H1 (cell line): ENCODE results near the gene CHST12. TPM values are rescaled to one million over a fixed set of nuclear protein-coding genes. Genes with fewer than 3 reads are reported as not detected.

Experiments
- CTCF ChIA-PET: fragments of 300-600 bp; sonication (Branson Sonifier 250); formaldehyde crosslinking; loops from one replicate; lab custom pipeline; 2021; ENCODE audit not compliant: partially characterized antibody; lab: Charles Lee
- POLR2A ChIA-PET: fragments of 300-600 bp; sonication (Branson Sonifier 250); formaldehyde crosslinking; loops from one replicate; lab custom pipeline; 2021; ENCODE audit warnings: inconsistent platforms; ENCODE audit not compliant: partially characterized antibody; lab: Charles Lee
- DNase-seq, 2 experiments: peaks; one replicate each; pipeline versions ENCODE4 v3.0.0 to v3.0.0-alpha.2; 2010 to 2022; ENCODE audit warnings: low spot score in 2 of 2, low read depth in 1 of 2, mixed read lengths in 1 of 2
- FAIRE-seq: peaks from 2 replicates; lab custom pipeline; 2011; peaks lifted over from hg19 to GRCh38; lab: Jason Lieb, UNC
- H2AFZ ChIP-seq: 2 replicates; pipeline ENCODE4 v1.8.1; 2012; ENCODE audit warnings: low read length, inconsistent platforms
- H2AK5ac ChIP-seq: 2 replicates; pipeline ENCODE4 v1.6.1; 2013; ENCODE audit warnings: low read depth, low read length
- H2BK120ac ChIP-seq: replicated peaks from 2 replicates; pipeline ENCODE3; 2013; ENCODE audit warnings: low read depth, low read length, inconsistent platforms
- H2BK12ac ChIP-seq: 2 replicates; pipeline ENCODE4 v1.6.1; 2013; ENCODE audit warnings: low read depth, low read length
- H2BK15ac ChIP-seq: 2 replicates; pipeline ENCODE4 v1.6.1; 2013; ENCODE audit warnings: low read length
- H2BK20ac ChIP-seq: 2 replicates; pipeline ENCODE4 v1.6.1; 2013; ENCODE audit warnings: low read length
- H2BK5ac ChIP-seq: 2 replicates; pipeline ENCODE4 v1.6.1; 2013; ENCODE audit warnings: low read depth, low read length
- H3K14ac ChIP-seq: 2 replicates; pipeline ENCODE4 v1.6.1; 2013; ENCODE audit warnings: inconsistent platforms; ENCODE audit not compliant: insufficient read length
- H3K18ac ChIP-seq: 2 replicates; pipeline ENCODE4 v1.6.1; 2013; ENCODE audit warnings: low read length; ENCODE audit errors: extremely low read depth
- H3K23ac ChIP-seq: 2 replicates; pipeline ENCODE4 v1.6.1; 2013; ENCODE audit warnings: inconsistent platforms; ENCODE audit not compliant: insufficient read length
- H3K23me2 ChIP-seq: 2 replicates; pipeline ENCODE4 v1.6.1; 2013; ENCODE audit warnings: low read depth, low read length
- H3K27ac ChIP-seq: 2 replicates; pipeline ENCODE4 v1.6.1; 2011; ENCODE audit warnings: low read depth, low read length, inconsistent platforms
- H3K27me3 ChIP-seq, 4 experiments: replicated peaks in 1 of 4; 1 replicate in 1 of 4; 2 replicates in 3 of 4; pipeline versions ENCODE4 v1.6.1 to v1.8.1; 2011 to 2013; ENCODE audit warnings: low read length in 3 of 4, mild to moderate bottlenecking in 3 of 4, inconsistent platforms in 2 of 4, mixed read lengths in 2 of 4, moderate library complexity in 1 of 4; ENCODE audit not compliant: control insufficient read depth in 3 of 4, insufficient read depth in 3 of 4; ENCODE audit errors: extremely low read depth in 1 of 4
- H3K36me3 ChIP-seq, 4 experiments: 2 replicates each; pipeline versions ENCODE4 v1.6.1 to v1.8.1; 2011 to 2013; ENCODE audit warnings: mild to moderate bottlenecking in 4 of 4, low read length in 3 of 4, moderate library complexity in 2 of 4, control low read depth in 1 of 4, inconsistent platforms in 1 of 4; ENCODE audit not compliant: insufficient read depth in 4 of 4, control insufficient read depth in 2 of 4
- H3K4ac ChIP-seq: replicated peaks from 2 replicates; pipeline ENCODE3; 2013; ENCODE audit warnings: low read length, low read depth, mixed read lengths, inconsistent platforms; ENCODE audit not compliant: insufficient read length
- H3K4me1 ChIP-seq, 4 experiments: replicated peaks in 1 of 4; 1 replicate in 1 of 4; 2 replicates in 3 of 4; pipeline versions ENCODE4 v1.6.1 to v1.8.1; 2011 to 2013; ENCODE audit warnings: low read length in 3 of 4, inconsistent platforms in 2 of 4, mixed read lengths in 1 of 4; ENCODE audit not compliant: insufficient read depth in 4 of 4, control insufficient read depth in 3 of 4
- H3K4me2 ChIP-seq, 2 experiments: 2 replicates each; pipeline versions ENCODE4 v1.6.1 to v1.8.1; 2011 to 2013; ENCODE audit warnings: low read depth in 2 of 2, low read length in 2 of 2, control low read depth in 1 of 2, inconsistent platforms in 1 of 2, mild to moderate bottlenecking in 1 of 2; ENCODE audit not compliant: insufficient read depth in 1 of 2
- H3K4me3 ChIP-seq, 4 experiments: fragments of 200-600, 300-600 bp in 1 of 4; sonication (generic), shearing (Covaris generic), sonication (Bioruptor Twin) in 1 of 4; 2 replicates each; pipeline versions ENCODE4 v1.5.1 to v1.8.1; 2011 to 2016; ENCODE audit warnings: low read length in 4 of 4, low read depth in 3 of 4, control low read depth in 2 of 4, inconsistent platforms in 2 of 4, mild to moderate bottlenecking in 2 of 4, mixed read lengths in 1 of 4, moderate library complexity in 1 of 4; ENCODE audit not compliant: insufficient read depth in 2 of 4; ENCODE audit errors: extremely low read depth in 1 of 4
- H3K56ac ChIP-seq: replicated peaks from 2 replicates; pipeline ENCODE3; 2013; ENCODE audit warnings: low read depth, mild to moderate bottlenecking, mixed read lengths, low read length, inconsistent platforms; ENCODE audit not compliant: insufficient read length
- H3K79me1 ChIP-seq: 2 replicates; pipeline ENCODE4 v1.6.1; 2013; ENCODE audit warnings: low read depth, low read length, control low read depth
- H3K79me2 ChIP-seq, 2 experiments: 2 replicates each; pipeline versions ENCODE4 v1.6.1 to v1.8.1; 2012 to 2013; ENCODE audit warnings: low read length in 2 of 2, mild to moderate bottlenecking in 2 of 2, inconsistent platforms in 1 of 2; ENCODE audit not compliant: insufficient read depth in 2 of 2, control insufficient read depth in 1 of 2
- H3K9ac ChIP-seq, 4 experiments: replicated peaks in 1 of 4; 1 replicate in 1 of 4; 2 replicates in 3 of 4; pipeline versions ENCODE4 v1.6.1 to v1.8.1; 2011 to 2013; ENCODE audit warnings: low read depth in 3 of 4, low read length in 3 of 4, control low read depth in 2 of 4, mild to moderate bottlenecking in 2 of 4, moderate library complexity in 2 of 4, inconsistent platforms in 1 of 4; ENCODE audit errors: extremely low read depth in 1 of 4
- H3K9me3 ChIP-seq, 2 experiments: 2 replicates each; pipeline versions ENCODE4 v1.6.1 to v1.8.1; 2012 to 2013; ENCODE audit warnings: mild to moderate bottlenecking in 2 of 2, moderate library complexity in 2 of 2, control low read depth in 1 of 2, inconsistent platforms in 1 of 2, low read depth in 1 of 2, low read length in 1 of 2, mixed read lengths in 1 of 2; ENCODE audit not compliant: insufficient read depth in 2 of 2
- H4K20me1 ChIP-seq, 2 experiments: replicated peaks in 1 of 2; 2 replicates each; pipeline versions ENCODE3 to v1.8.1; 2011 to 2013; ENCODE audit warnings: inconsistent platforms in 2 of 2, low read length in 2 of 2, mild to moderate bottlenecking in 1 of 2; ENCODE audit not compliant: insufficient read depth in 2 of 2, control insufficient read depth in 1 of 2
- H4K5ac ChIP-seq: 2 replicates; pipeline ENCODE4 v1.6.1; 2013; ENCODE audit warnings: low read length, low read depth, mixed read lengths, inconsistent platforms; ENCODE audit not compliant: insufficient read length
- H4K8ac ChIP-seq: 2 replicates; pipeline ENCODE4 v1.8.0; 2013; ENCODE audit warnings: mild to moderate bottlenecking, moderate library complexity, low read length, inconsistent platforms; ENCODE audit not compliant: insufficient read depth; ENCODE audit errors: extremely low read depth
- H4K91ac ChIP-seq: replicated peaks from 2 replicates; pipeline ENCODE3; 2013; ENCODE audit warnings: low read length, mixed read lengths, inconsistent platforms; ENCODE audit not compliant: insufficient read length
- CBX5 ChIP-seq: fragments of 300-800, 300-1000 bp; sonication (generic); IDR thresholded peaks from 2 replicates; pipeline ENCODE4 v1.7.1; 2016; ENCODE audit warnings: antibody characterized with exemption, low read length, low read depth
- KDM1A ChIP-seq: fragments of 200-600, 300-600 bp; sonication (generic); IDR thresholded peaks from 2 replicates; pipeline ENCODE4 v1.7.1; 2016; ENCODE audit warnings: mild to moderate bottlenecking, low read length, borderline replicate concordance
- MAFK ChIP-seq: IDR thresholded peaks from 2 replicates; pipeline ENCODE4 v1.6.1; 2012; ENCODE audit warnings: low read depth, mild to moderate bottlenecking, improper control_type of control experiment, low read length
- POLR2A ChIP-seq, 2 experiments: IDR thresholded peaks; 1 replicate in 1 of 2; 2 replicates in 1 of 2; pipeline ENCODE4 v1.6.1; 2011; ENCODE audit warnings: low read depth in 2 of 2, low read length in 2 of 2, mild to moderate bottlenecking in 2 of 2; ENCODE audit errors: control extremely low read depth in 1 of 2
- RXRA ChIP-seq: IDR thresholded peaks from 2 replicates; pipeline ENCODE4 v1.6.1; 2011; ENCODE audit warnings: low read depth, mild to moderate bottlenecking, low read length, moderate library complexity; ENCODE audit not compliant: insufficient read depth
- SRF ChIP-seq: IDR thresholded peaks from 2 replicates; pipeline ENCODE4 v1.6.1; 2011; ENCODE audit warnings: mild to moderate bottlenecking, low read depth, low read length, moderate library complexity
- WGBS, 2 experiments: shearing (Covaris generic) in 1 of 2; methylation state at CpG; one replicate each; pipeline versions ENCODE4 v1.1.6 to v1.1.7; 2013 to 2015; ENCODE audit warnings: low lambda C conversion rate in 2 of 2, mixed read lengths in 2 of 2, inconsistent platforms in 1 of 2, low coverage in 1 of 2, missing lambda C conversion rate in 1 of 2; ENCODE audit not compliant: insufficient replicate concordance in 2 of 2, insufficient coverage in 1 of 2, insufficient read length in 1 of 2; ENCODE audit errors: extremely low coverage in 1 of 2, missing lambda C conversion rate in 1 of 2; 5-methylcytosine and 5-hydroxymethylcytosine counted together
- polyA plus RNA-seq, 7 experiments: library from polyadenylated mRNA; depleted of rRNA in 3 of 7; stranded (reverse) in 5 of 7; unstranded in 2 of 7; fragments of >200 nt in 5 of 7; fragments of 200-250 nt in 2 of 7; gene quantifications; 1 replicate in 5 of 7; 2 replicates in 1 of 7; 4 replicates in 1 of 7; pipeline versions ENCODE4 v1.2.1 to v1.2.3, GENCODE V29; 2011 to 2013; ENCODE audit warnings: missing spikeins in 2 of 7, mixed read lengths in 2 of 7
- total RNA-seq: library from RNA; stranded (reverse); fragmentation: NEBNext Ultra II Directional; extraction: Animal tissue kit (Norgen Biotek cat#: 25700); gene quantifications from 2 replicates; pipeline ENCODE4 v1.2.1, GENCODE V29; 2021

The CHST12 gene
- total and polyA plus RNA-seq, 2 of the 8 experiments (the other 6 are each of a cell fraction or from before 2014, with no cell fraction given): 13.4 to 24.1 TPM

DNA sequence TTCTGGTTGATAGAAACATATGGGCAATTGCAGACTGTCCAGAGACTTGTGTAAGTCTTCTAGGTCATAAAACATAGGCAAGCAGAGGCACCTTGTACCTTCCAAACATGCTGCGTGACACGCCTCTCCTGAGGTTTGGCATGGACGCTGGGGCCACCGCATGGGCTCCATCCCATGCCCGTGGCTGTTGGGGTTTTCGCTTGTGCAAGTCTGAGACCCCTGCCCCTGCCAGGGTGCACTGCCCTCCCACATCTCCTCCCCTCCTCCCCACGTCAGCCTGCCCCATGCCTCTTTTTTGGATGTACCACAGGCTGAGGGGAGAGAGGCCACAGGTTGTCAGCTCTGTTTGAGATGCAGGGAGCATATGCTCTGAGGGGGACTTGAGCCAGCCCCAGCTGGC lies 29.8 kb upstream of the CHST12 start:
- peaks cover 0 to 51% of the 10 kb centered on the region in 2 experiments; a peak in 2 of 4 replicates for H3K79me2 ChIP-seq
- TF ChIP-seq MAFK (no peak), SRF (no peak), CBX5 (no peak), RXRA (no peak), POLR2A (IDR thresholded peaks at IDR 0.05; ENCODE audit: control extremely low read depth in 1 of 2, low read depth in 2 of 2, low read length in 2 of 2) (0 out of 3 replicates have a peak, but pooled peaks of 1 of the 2 experiments have one; percentile 24), KDM1A (no peak)
- TF ChIP-seq, all 59 proteins: peak for 1
- Histone ChIP-seq H2BK120ac (no peak overlapping the region), H3K14ac (no peak overlapping the region), H3K27me3 (no peaks in the 10 kb centered on the region; a peak in 1 of 7 replicates), H3K4ac (no peak overlapping the region), H4K91ac (no peak overlapping the region), H4K20me1 (peaks cover 20 to 35% of the 10 kb centered on the region in 2 experiments), H4K8ac (no peak overlapping the region), H3K23ac (no peak overlapping the region), H3K4me2 (no peak overlapping the region), H2BK20ac (no peak overlapping the region), H3K4me3 (no peak overlapping the region), H3K36me3 (peaks cover 69 to 88% (median 82%) of the 10 kb centered on the region in 4 experiments), H3K9ac (no peak overlapping the region), H2AFZ (no peak overlapping the region), H3K79me1 (peaks cover 13% of the 10 kb centered on the region), H4K5ac (no peak overlapping the region), H3K27ac (no peak overlapping the region), H2BK15ac (no peak overlapping the region), H3K23me2 (no peaks in the 10 kb centered on the region), H3K56ac (no peak overlapping the region), H3K4me1 (no peaks in the 10 kb centered on the region), H2BK5ac (no peak overlapping the region), H3K18ac (no peak overlapping the region), H3K9me3 (no peaks in the 10 kb centered on the region), H2AK5ac (no peak overlapping the region), H2BK12ac (no peak overlapping the region)
- FAIRE-seq: no peak
- ChIA-PET POLR2A (interaction anchor here (1.1 to 12.3 kb wide), 3 partner anchors 13 to 26 kb away, joined by 3 to 69 read pairs (median 38); partner anchors contain the start of gene EIF3B), CTCF (interaction anchor here (1.4 to 4.9 kb wide), 3 partner anchors 9 to 95 kb away, joined by 3 to 34 read pairs (median 3); no protein-coding TSS in a partner anchor)
- DNase-seq: no peak
- 88% methylated on average over 7 of the region's 7 CpGs; no CpG with 5 or more reads in 1 of the 2 experiments for WGBS, 2 experiments
